Peyer's patch (tissue), 4 donors: ENCODE results near the gene NME7.

Experiments
- CTCF ChIP-seq, 6 experiments: fragments of 450-650 bp in 4 of 6; fragments of 200-600 bp in 2 of 6; sonication (generic) in 1 of 6; IDR thresholded peaks; one replicate each; pipeline ENCODE4 v1.5.1; 2017 to 2019; ENCODE audit warnings: antibody characterized with exemption in 6 of 6, mild to moderate bottlenecking in 3 of 6, moderate library complexity in 1 of 6
- POLR2A ChIP-seq, 2 donors: fragments of 450-650 bp; IDR thresholded peaks; one replicate each; pipeline ENCODE4 v1.5.1; 2017; ENCODE audit warnings: antibody characterized with exemption in 2 of 2, mild to moderate bottlenecking in 2 of 2, moderate library complexity in 2 of 2

GRCh38 chr1:169184812-169185211 is 182.8 kb downstream of the NME7 start:
- TF ChIP-seq CTCF (IDR thresholded peaks at IDR 0.05) (no peak), POLR2A (IDR thresholded peaks at IDR 0.05) (no peak)
